Measurements from ENCODE around the gene TPH1.

TPH1 gene

DNA sequence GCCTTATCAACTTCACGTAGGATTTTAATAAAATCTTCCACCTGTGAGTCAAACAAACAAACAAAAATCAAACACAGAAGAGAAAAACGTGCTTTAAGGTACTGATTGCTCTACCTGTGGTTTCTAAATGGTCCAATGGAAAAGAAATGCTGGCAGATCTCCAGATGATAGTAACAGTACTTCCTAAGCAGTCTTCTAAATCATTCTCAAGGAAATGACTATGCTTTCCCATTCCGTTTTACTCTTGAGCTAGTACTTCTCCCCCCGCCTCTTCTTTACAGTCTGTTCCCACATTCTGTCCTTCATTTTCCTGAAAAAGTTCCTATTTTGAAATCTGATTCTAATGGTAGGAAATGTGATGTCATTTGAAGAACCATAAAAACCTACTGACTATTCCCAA lies 34.4 kb upstream of the TPH1 start:
- DNase-seq (ENCODE audit: low read depth), result peak; percentile 72
- no peak overlapping the region for H3K4me3 ChIP-seq (ENCODE audit: low read depth, low read length)
- TF ChIP-seq, protein P1, sequence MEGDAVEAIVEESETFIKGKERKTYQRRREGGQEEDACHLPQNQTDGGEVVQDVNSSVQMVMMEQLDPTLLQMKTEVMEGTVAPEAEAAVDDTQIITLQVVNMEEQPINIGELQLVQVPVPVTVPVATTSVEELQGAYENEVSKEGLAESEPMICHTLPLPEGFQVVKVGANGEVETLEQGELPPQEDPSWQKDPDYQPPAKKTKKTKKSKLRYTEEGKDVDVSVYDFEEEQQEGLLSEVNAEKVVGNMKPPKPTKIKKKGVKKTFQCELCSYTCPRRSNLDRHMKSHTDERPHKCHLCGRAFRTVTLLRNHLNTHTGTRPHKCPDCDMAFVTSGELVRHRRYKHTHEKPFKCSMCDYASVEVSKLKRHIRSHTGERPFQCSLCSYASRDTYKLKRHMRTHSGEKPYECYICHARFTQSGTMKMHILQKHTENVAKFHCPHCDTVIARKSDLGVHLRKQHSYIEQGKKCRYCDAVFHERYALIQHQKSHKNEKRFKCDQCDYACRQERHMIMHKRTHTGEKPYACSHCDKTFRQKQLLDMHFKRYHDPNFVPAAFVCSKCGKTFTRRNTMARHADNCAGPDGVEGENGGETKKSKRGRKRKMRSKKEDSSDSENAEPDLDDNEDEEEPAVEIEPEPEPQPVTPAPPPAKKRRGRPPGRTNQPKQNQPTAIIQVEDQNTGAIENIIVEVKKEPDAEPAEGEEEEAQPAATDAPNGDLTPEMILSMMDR (IDR thresholded peaks at IDR 0.05; ENCODE audit: control insufficient read depth, extremely low read depth, insufficient read depth), result no peak

- no peak overlapping the region for H3K4me3 ChIP-seq (ENCODE audit: low read depth, low read length)
- no peak for DNase-seq (ENCODE audit: low read depth)
- TF ChIP-seq, protein P1 (IDR thresholded peaks at IDR 0.05; ENCODE audit: control insufficient read depth, extremely low read depth, insufficient read depth), result no peak
Measured at GRCh38 chr11:18078909-18079308, 32.8 kb upstream of the TPH1 start.

DNA sequence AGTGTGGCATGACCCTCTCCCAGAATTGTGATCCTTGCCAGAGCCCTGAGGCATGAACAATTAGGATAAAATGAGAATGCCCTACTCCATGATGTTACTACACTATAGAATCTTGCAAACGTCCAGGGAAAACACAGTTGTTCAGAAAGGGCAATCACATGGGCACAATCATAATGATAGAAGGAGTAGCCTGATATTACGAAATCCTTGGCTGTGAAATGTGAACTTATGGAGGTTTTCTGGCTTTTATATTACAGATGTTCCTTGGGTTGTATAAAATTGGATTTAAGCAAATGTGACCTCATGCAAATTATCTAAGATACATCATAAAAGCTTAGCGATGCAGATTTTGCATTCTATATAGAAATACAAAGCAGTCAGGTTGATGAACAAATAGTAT lies 29.4 kb upstream of the TPH1 start:
- TF ChIP-seq, protein P1 (IDR thresholded peaks at IDR 0.05; ENCODE audit: control insufficient read depth, extremely low read depth, insufficient read depth), result no peak
- H3K4me3 ChIP-seq (ENCODE audit: low read depth, low read length), result no peak overlapping the region
- no peak for DNase-seq (ENCODE audit: low read depth)

DNA sequence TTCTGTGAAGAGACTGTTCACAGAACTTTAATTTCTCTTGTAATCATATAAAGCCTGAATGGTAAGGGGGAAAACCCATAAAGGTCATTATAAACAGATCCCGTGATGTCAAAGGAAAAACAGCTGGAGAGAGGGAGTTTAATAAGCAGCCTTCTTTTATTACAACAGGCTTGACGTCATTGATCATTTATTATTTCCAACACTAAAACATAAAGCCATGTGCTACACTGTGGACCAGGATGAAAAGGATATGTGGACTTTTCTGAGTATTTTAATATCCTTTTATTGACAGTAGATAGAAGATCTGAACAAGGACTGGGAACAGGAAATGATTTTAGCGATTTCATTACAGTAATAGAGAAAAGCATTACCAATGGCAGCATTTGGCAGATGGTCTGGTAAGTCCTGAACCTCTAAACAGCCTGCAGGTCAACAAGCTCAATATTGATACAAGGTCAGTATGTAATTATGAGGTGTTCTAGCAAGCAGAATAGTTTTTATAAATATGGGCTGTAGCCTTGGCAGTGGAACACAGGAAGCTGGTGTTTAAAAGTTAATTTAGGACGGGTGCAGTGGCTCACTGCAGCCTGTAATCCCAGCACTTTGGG lies 25.1 kb upstream of the TPH1 start:
- peak; percentile 58 for DNase-seq (ENCODE audit: low read depth)
- TF ChIP-seq, protein P1 (IDR thresholded peaks at IDR 0.05; ENCODE audit: control insufficient read depth, extremely low read depth, insufficient read depth), result no peak
- H3K4me3 ChIP-seq (ENCODE audit: low read depth, low read length), result no peak overlapping the region

- DNase-seq (ENCODE audit: low read depth), result no peak
- TF ChIP-seq, protein P1 (IDR thresholded peaks at IDR 0.05; ENCODE audit: control insufficient read depth, extremely low read depth, insufficient read depth), result no peak
- no peak overlapping the region for H3K4me3 ChIP-seq (ENCODE audit: low read depth, low read length)
Measured at GRCh38 chr11:18067372-18067771, 21.3 kb upstream of the TPH1 start.

DNA sequence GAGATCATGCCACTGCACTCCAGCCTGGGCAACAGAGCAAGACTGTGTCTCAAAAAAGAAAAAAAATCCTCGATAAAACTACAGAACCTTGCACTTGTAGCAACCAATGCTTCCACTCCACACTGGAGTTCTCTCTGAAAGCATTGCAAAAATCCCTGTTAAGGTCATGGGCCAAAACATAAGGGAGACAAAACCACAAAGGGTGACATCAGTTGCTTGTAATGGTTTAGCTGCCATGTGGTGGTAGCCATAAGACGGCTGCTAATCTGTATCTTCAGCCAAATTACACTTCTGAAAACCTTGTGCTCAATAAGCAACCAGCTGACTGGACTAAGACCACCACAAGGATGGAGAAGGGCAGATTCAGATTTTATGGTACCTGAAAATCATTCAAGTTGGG lies 20.6 kb upstream of the TPH1 start:
- DNase-seq (ENCODE audit: low read depth), result no peak
- H3K4me3 ChIP-seq (ENCODE audit: low read depth, low read length), result no peak overlapping the region
- TF ChIP-seq, protein P1 (IDR thresholded peaks at IDR 0.05; ENCODE audit: control insufficient read depth, extremely low read depth, insufficient read depth), result no peak

DNA sequence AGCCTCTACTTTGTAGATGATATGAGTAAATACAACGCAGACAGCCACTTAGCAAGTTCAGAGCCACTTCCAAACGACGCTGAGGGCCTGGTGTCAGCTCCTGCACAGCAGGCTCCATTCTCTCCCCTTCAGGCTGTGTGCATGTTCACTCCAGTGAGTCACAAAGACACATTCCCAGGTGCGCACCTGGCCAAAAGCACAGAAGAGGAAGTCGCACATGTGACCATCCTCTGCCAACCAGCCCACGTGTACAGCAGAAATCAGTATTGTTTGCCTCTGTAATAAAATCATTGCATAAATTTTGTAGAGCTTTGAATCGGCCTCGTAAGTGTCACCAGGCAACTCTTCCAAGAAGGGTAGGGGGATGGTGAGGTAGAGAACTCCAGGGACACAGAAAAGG lies 19.5 kb upstream of the TPH1 start:
- no peak overlapping the region for H3K4me3 ChIP-seq (ENCODE audit: low read depth, low read length)
- TF ChIP-seq, protein P1 (IDR thresholded peaks at IDR 0.05; ENCODE audit: control insufficient read depth, extremely low read depth, insufficient read depth), result no peak
- DNase-seq (ENCODE audit: low read depth), result peak; percentile 69

All from LNCaP clone FGC (cell line).